Measurements from ENCODE around the gene ZC3H13. TPM values are rescaled to one million over a fixed set of nuclear protein-coding genes. Genes with fewer than 3 reads are reported as not detected.

Gene ZC3H13
- total RNA-seq, 2 experiments from 2014 or later: 38.5 to 52.8 TPM

GRCh38 chr13:46059405-46059804 lies 6.9 kb upstream of the ZC3H13 start:
- POLR2A ChIA-PET: no interaction called here
- Mint-ChIP-seq H3K9me3 (ENCODE audit: low read depth) (peaks cover 5% of the 10 kb centered on the region), H3K27ac (no peak overlapping the region)

GRCh38 chr13:46058268-46058667 lies 5.7 kb upstream of the ZC3H13 start:
- intact Hi-C loops (cut with DNase I, micrococcal nuclease): no loop called here
- CTCF ChIA-PET: interaction anchor here (1.0 kb wide), 1 partner anchor 511 kb away, joined by 3 read pairs; no protein-coding TSS in a partner anchor
- H3K4me1 Mint-ChIP-seq: peaks cover 7% of the 10 kb centered on the region
- H3K9me3 Mint-ChIP-seq (ENCODE audit: low read depth): peaks cover 2% of the 10 kb centered on the region
- no peak for ATAC-seq
- H3K27me3 Mint-ChIP-seq: peaks cover 2% of the 10 kb centered on the region
- DNase-seq: no peak
- no peak overlapping the region for H3K4me3 Mint-ChIP-seq
- POLR2A ChIA-PET: no interaction called here
- no peak overlapping the region for H3K27ac Mint-ChIP-seq
- no peaks in the 10 kb centered on the region for H3K36me3 Mint-ChIP-seq (ENCODE audit: low read depth)

More at GRCh38 chr13:46059405-46059804, 6.9 kb upstream of the ZC3H13 start:
- Mint-ChIP-seq H3K4me3 (no peak overlapping the region), H3K36me3 (ENCODE audit: low read depth) (no peaks in the 10 kb centered on the region), H3K27me3 (peaks cover 2% of the 10 kb centered on the region), H3K4me1 (no peaks in the 10 kb centered on the region)
- no peak for ATAC-seq
- DNase-seq: no peak
- CTCF ChIA-PET: interaction anchor here (1.0 kb wide), 1 partner anchor 512 kb away, joined by 3 read pairs; no protein-coding TSS in a partner anchor
- intact Hi-C loops (cut with DNase I, micrococcal nuclease): no loop called here

GRCh38 chr13:46057256-46058015 lies 4.9 kb upstream of the ZC3H13 start:
- peaks cover 2% of the 10 kb centered on the region for H3K27me3 Mint-ChIP-seq
- H3K9me3 Mint-ChIP-seq (ENCODE audit: low read depth): no peaks in the 10 kb centered on the region
- no peak for ATAC-seq
- POLR2A ChIA-PET: no interaction called here
- intact Hi-C loops (cut with DNase I, micrococcal nuclease): no loop called here
- CTCF ChIA-PET: interaction anchor here (0.6 to 1.0 kb wide), 2 partner anchors 12 to 80 kb away, joined by 3 read pairs; no protein-coding TSS in a partner anchor
- H3K4me1 Mint-ChIP-seq: peaks cover 11% of the 10 kb centered on the region
- no peaks in the 10 kb centered on the region for H3K36me3 Mint-ChIP-seq (ENCODE audit: low read depth)
- H3K4me3 Mint-ChIP-seq: no peak overlapping the region
- DNase-seq: no peak
- no peak overlapping the region for H3K27ac Mint-ChIP-seq

- peaks cover 2% of the 10 kb centered on the region for H3K27me3 Mint-ChIP-seq
- no peak for DNase-seq
- peak overlapping the region; percentile 83 for H3K4me3 Mint-ChIP-seq
- H3K9me3 Mint-ChIP-seq (ENCODE audit: low read depth): no peaks in the 10 kb centered on the region
- H3K36me3 Mint-ChIP-seq (ENCODE audit: low read depth): peaks cover 5% of the 10 kb centered on the region
- no peak for ATAC-seq
- H3K4me1 Mint-ChIP-seq: peaks cover 30% of the 10 kb centered on the region
- peak overlapping the region; percentile 94 for H3K27ac Mint-ChIP-seq
- intact Hi-C loops (cut with DNase I, micrococcal nuclease): loop anchor here (2.0 to 5.0 kb wide), 5 partner anchors 73 to 499 kb away; partner anchors contain the start of genes LCP1 (in 1 of the 2) and LRCH1 (in 1 of the 2)
- ChIA-PET CTCF (interaction anchor here (0.7 to 2.2 kb wide), 7 partner anchors 10 to 116 kb away, joined by 3 to 6 read pairs (median 4); no protein-coding TSS in a partner anchor), POLR2A (no interaction called here)
These were observed 841 bp upstream of the ZC3H13 start for GRCh38 chr13:46053162-46054012.

GRCh38 chr13:46051968-46052318 lies 603 bp downstream of the ZC3H13 start:
- peak overlapping the region; percentile 94 for H3K27ac Mint-ChIP-seq
- H3K9me3 Mint-ChIP-seq (ENCODE audit: low read depth): no peaks in the 10 kb centered on the region
- POLR2A ChIA-PET: no interaction called here
- peak overlapping the region; percentile 83 for H3K4me3 Mint-ChIP-seq
- CTCF ChIA-PET: interaction anchor here (0.5 to 1.6 kb wide), 6 partner anchors 9 to 118 kb away, joined by 3 to 5 read pairs (median 4); no protein-coding TSS in a partner anchor
- intact Hi-C loops (cut with DNase I, micrococcal nuclease): loop anchor here (1.0 to 5.0 kb wide), 11 partner anchors 75 to 1063 kb away; partner anchors contain the start of genes COG3 (in 1 of the 2), GPALPP1 (in 1 of the 2), LCP1 (in 1 of the 2) and LRCH1 (in 1 of the 2)
- H3K36me3 Mint-ChIP-seq (ENCODE audit: low read depth): peaks cover 5% of the 10 kb centered on the region
- DNase-seq (no peak), ATAC-seq (peak; percentile 10)
- peaks cover 2% of the 10 kb centered on the region for H3K27me3 Mint-ChIP-seq
- H3K4me1 Mint-ChIP-seq: peaks cover 37% of the 10 kb centered on the region

- no peaks in the 10 kb centered on the region for H3K9me3 Mint-ChIP-seq (ENCODE audit: low read depth)
- DNase-seq (no peak), ATAC-seq (no peak)
- CTCF ChIA-PET: interaction anchor here (0.6 kb wide), 2 partner anchors 12 to 17 kb away, joined by 3 to 5 read pairs; no protein-coding TSS in a partner anchor
- no peak overlapping the region for H3K4me3 Mint-ChIP-seq
- peaks cover 5% of the 10 kb centered on the region for H3K36me3 Mint-ChIP-seq (ENCODE audit: low read depth)
- no peak overlapping the region for H3K27ac Mint-ChIP-seq
- H3K27me3 Mint-ChIP-seq: no peaks in the 10 kb centered on the region
- intact Hi-C loops (cut with DNase I, micrococcal nuclease): loop anchor here in 1 of 2 experiments (5.0 kb wide), 2 partner anchors 132 to 272 kb away; partner anchors contain the start of gene LCP1
- POLR2A ChIA-PET: interaction anchor here (0.6 to 0.8 kb wide), 2 partner anchors 76 to 989 kb away, joined by 3 read pairs; no protein-coding TSS in a partner anchor
- H3K4me1 Mint-ChIP-seq: peaks cover 41% of the 10 kb centered on the region
These were observed 1.8 kb downstream of the ZC3H13 start for GRCh38 chr13:46050771-46051170.

- peaks cover 22% of the 10 kb centered on the region for H3K36me3 Mint-ChIP-seq (ENCODE audit: low read depth)
- H3K27ac Mint-ChIP-seq: no peak overlapping the region
- no peak for DNase-seq
- no peaks in the 10 kb centered on the region for H3K9me3 Mint-ChIP-seq (ENCODE audit: low read depth)
- no peak overlapping the region for H3K4me3 Mint-ChIP-seq
- no peak for ATAC-seq
- ChIA-PET CTCF (interaction anchor here (0.6 to 2.3 kb wide), 3 partner anchors 10 to 246 kb away, joined by 3 to 5 read pairs (median 4); no protein-coding TSS in a partner anchor), POLR2A (no interaction called here)
- no peaks in the 10 kb centered on the region for H3K27me3 Mint-ChIP-seq
- intact Hi-C loops (cut with DNase I, micrococcal nuclease): no loop called here
- peaks cover 28% of the 10 kb centered on the region for H3K4me1 Mint-ChIP-seq
These were observed 7.1 kb downstream of the ZC3H13 start for GRCh38 chr13:46045424-46045823.

GRCh38 chr13:46043647-46044046 lies 8.9 kb downstream of the ZC3H13 start:
- intact Hi-C loops (cut with DNase I, micrococcal nuclease): no loop called here
- H3K4me3 Mint-ChIP-seq: no peak overlapping the region
- no peaks in the 10 kb centered on the region for H3K9me3 Mint-ChIP-seq (ENCODE audit: low read depth)
- ChIA-PET CTCF (interaction anchor here (1.8 kb wide), 1 partner anchor 9 kb away, joined by 5 read pairs; the partner anchor contains the start of gene ZC3H13), POLR2A (no interaction called here)
- no peak for DNase-seq
- no peak overlapping the region for H3K27ac Mint-ChIP-seq
- no peaks in the 10 kb centered on the region for H3K27me3 Mint-ChIP-seq
- no peak for ATAC-seq
- peaks cover 19% of the 10 kb centered on the region for H3K4me1 Mint-ChIP-seq
- H3K36me3 Mint-ChIP-seq (ENCODE audit: low read depth): peaks cover 21% of the 10 kb centered on the region

- Mint-ChIP-seq H3K27me3 (no peaks in the 10 kb centered on the region), H3K9me3 (ENCODE audit: low read depth) (no peaks in the 10 kb centered on the region), H3K36me3 (ENCODE audit: low read depth) (peaks cover 30% of the 10 kb centered on the region), H3K4me3 (no peak overlapping the region), H3K4me1 (peaks cover 4% of the 10 kb centered on the region), H3K27ac (no peak overlapping the region)
- ChIA-PET POLR2A (no interaction called here), CTCF (interaction anchor here (0.6 kb wide), 1 partner anchor 577 kb away, joined by 4 read pairs; no protein-coding TSS in a partner anchor)
- intact Hi-C loops (cut with DNase I, micrococcal nuclease): no loop called here
- DNase-seq: no peak
- no peak for ATAC-seq
These were observed 11.1 kb downstream of the ZC3H13 start for GRCh38 chr13:46041419-46041839.

GRCh38 chr13:46040763-46041162 lies 11.8 kb downstream of the ZC3H13 start:
- no peaks in the 10 kb centered on the region for H3K9me3 Mint-ChIP-seq (ENCODE audit: low read depth)
- H3K27me3 Mint-ChIP-seq: no peaks in the 10 kb centered on the region
- DNase-seq (no peak), ATAC-seq (no peak)
- H3K36me3 Mint-ChIP-seq (ENCODE audit: low read depth): peaks cover 36% of the 10 kb centered on the region
- no peak overlapping the region for H3K27ac Mint-ChIP-seq
- H3K4me1 Mint-ChIP-seq: peaks cover 4% of the 10 kb centered on the region
- no peak overlapping the region for H3K4me3 Mint-ChIP-seq
- ChIA-PET POLR2A (no interaction called here), CTCF (interaction anchor here (1.8 kb wide), 1 partner anchor 12 kb away, joined by 5 read pairs; the partner anchor contains the start of gene ZC3H13)
- intact Hi-C loops (cut with DNase I, micrococcal nuclease): no loop called here

All from activated CD4-positive, alpha-beta T cell treated with anti-CD3 and anti-CD28 coated beads for 36 hours (primary cell).